HCEC 1CT (cell line): ENCODE measurements around the gene FAM118A.
"Not testable (repeated sequence)": the region's sequence is repeated elsewhere in the genome, so short reads cannot be mapped to it uniquely, and the experiment has no call there.

ENCODE experiments used
- DNase-seq: peaks from one replicate; pipeline ENCODE4 v3.0.0-alpha.2; 2017

FAM118A gene

GRCh38 chr22:45310977-45311531 lies 1.3 kb downstream of the FAM118A start:
- DNase-seq: no peak

GRCh38 chr22:45312415-45312814 lies 2.7 kb downstream of the FAM118A start:
- DNase-seq: no peak

- DNase-seq: no peak
These were observed 3.1 kb downstream of the FAM118A start for GRCh38 chr22:45312856-45313255.

- DNase-seq: no peak
These were observed 4.5 kb downstream of the FAM118A start for GRCh38 chr22:45314054-45314721.

GRCh38 chr22:45314786-45315185 lies 5.1 kb downstream of the FAM118A start:
- DNase-seq: no peak

GRCh38 chr22:45316796-45317526 lies 7.2 kb downstream of the FAM118A start:
- no peak for DNase-seq

- no peak for DNase-seq
These were observed 7.9 kb downstream of the FAM118A start for GRCh38 chr22:45317551-45318167.

- DNase-seq: peak; percentile 88
These were observed 8.4 kb downstream of the FAM118A start for GRCh38 chr22:45318168-45318557.

GRCh38 chr22:45318558-45319323 lies 9.0 kb downstream of the FAM118A start:
- DNase-seq: peak; percentile 67

- DNase-seq: peak; percentile 51
These were observed 9.6 kb downstream of the FAM118A start for GRCh38 chr22:45319324-45319685.

GRCh38 chr22:45320357-45320976 lies 10.7 kb downstream of the FAM118A start:
- DNase-seq: peak; percentile 19

- DNase-seq: no peak
These were observed 12.1 kb downstream of the FAM118A start for GRCh38 chr22:45321827-45322226.

- no peak for DNase-seq
These were observed 13.3 kb downstream of the FAM118A start for GRCh38 chr22:45322873-45323525.

- no peak for DNase-seq
These were observed 14.0 kb downstream of the FAM118A start for GRCh38 chr22:45323695-45324094.

- no peak for DNase-seq
These were observed 14.6 kb downstream of the FAM118A start for GRCh38 chr22:45324311-45324711.

- DNase-seq: not testable (repeated sequence)
These were observed 18.5 kb downstream of the FAM118A start for GRCh38 chr22:45328261-45328660.

- DNase-seq: no peak
These were observed 19.2 kb downstream of the FAM118A start for GRCh38 chr22:45328822-45329529.

GRCh38 chr22:45329530-45329936 lies 19.8 kb downstream of the FAM118A start:
- no peak for DNase-seq

GRCh38 chr22:45330548-45330947 lies 20.8 kb downstream of the FAM118A start:
- no peak for DNase-seq

GRCh38 chr22:45331486-45331885 lies 21.8 kb downstream of the FAM118A start:
- no peak for DNase-seq

- no peak for DNase-seq
These were observed 22.3 kb downstream of the FAM118A start for GRCh38 chr22:45332001-45332400.
